Thyroid gland (tissue), 4 donors: ENCODE results near the gene CLVS2.

ENCODE experiments used
- CTCF ChIP-seq, 6 experiments: fragments of 200-600 bp in 3 of 6; fragments of 450-650 bp in 3 of 6; sonication (generic) in 3 of 6; IDR thresholded peaks; one replicate each; pipeline ENCODE4 v1.5.1; 2016 to 2019; ENCODE audit warnings: antibody characterized with exemption in 6 of 6, mild to moderate bottlenecking in 2 of 6, inconsistent platforms in 1 of 6, moderate library complexity in 1 of 6
- POLR2A ChIP-seq, 2 donors: fragments of 450-650 bp; IDR thresholded peaks; one replicate each; pipeline ENCODE4 v1.6.1; 2017; ENCODE audit warnings: antibody characterized with exemption in 2 of 2, mild to moderate bottlenecking in 2 of 2, moderate library complexity in 1 of 2

DNA sequence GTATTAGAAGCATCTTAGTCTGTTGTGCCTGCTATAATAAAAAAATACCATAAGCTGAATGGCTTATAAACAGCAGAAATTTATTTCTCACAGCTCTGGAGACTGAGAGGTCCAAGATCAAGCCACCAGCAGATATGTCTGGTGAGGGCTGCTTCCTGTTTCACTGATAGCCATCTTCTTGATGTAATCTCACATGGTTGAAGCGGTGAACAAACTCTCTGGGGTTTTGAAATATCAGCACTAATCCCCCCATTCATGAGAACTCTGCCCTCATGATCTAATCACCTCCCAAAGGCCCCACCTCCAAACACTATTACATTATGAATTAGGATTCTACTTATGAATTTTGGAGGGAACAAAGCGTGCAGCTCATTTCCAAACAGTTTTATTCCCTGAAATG lies 11.6 kb upstream of the CLVS2 start:
- TF ChIP-seq CTCF (IDR thresholded peaks at IDR 0.05) (no peak), POLR2A (IDR thresholded peaks at IDR 0.05) (no peak)
